Muscle of leg (tissue), 11 donors: ENCODE measurements around the gene GOSR2. TPM values are rescaled to one million over a fixed set of nuclear protein-coding genes. Genes with fewer than 3 reads are reported as not detected.
"Not testable (repeated sequence)": the region's sequence is repeated elsewhere in the genome, so short reads cannot be mapped to it uniquely, and the experiment has no call there.

Source experiments
- DNase-seq: peaks from one replicate; pipeline ENCODE4 v3.0.0; 2013
- H3K27ac ChIP-seq: one replicate; pipeline ENCODE4 v1.5.1; 2013; ENCODE audit warnings: mild to moderate bottlenecking, low read length, control low read depth
- H3K27me3 ChIP-seq: one replicate; pipeline ENCODE4 v1.6.1; 2013; ENCODE audit warnings: low read length; ENCODE audit not compliant: control insufficient read depth, insufficient read depth
- H3K36me3 ChIP-seq: one replicate; pipeline ENCODE4 v1.6.1; 2013; ENCODE audit warnings: low read length; ENCODE audit not compliant: control insufficient read depth, insufficient read depth
- H3K4me1 ChIP-seq: one replicate; pipeline ENCODE4 v1.6.1; 2013; ENCODE audit warnings: low read length; ENCODE audit not compliant: control insufficient read depth, insufficient read depth
- H3K4me3 ChIP-seq: one replicate; pipeline ENCODE4 v1.5.1; 2013; ENCODE audit warnings: low read length, control low read depth
- H3K9me3 ChIP-seq: replicated peaks from 2 replicates; pipeline ENCODE4 v1.6.1; 2013; ENCODE audit warnings: low read depth, low read length; ENCODE audit not compliant: control insufficient read depth
- WGBS: methylation state at CpG from one replicate; pipeline ENCODE4 v1.1.5; 2013; ENCODE audit warnings: missing lambda C conversion rate; ENCODE audit not compliant: insufficient coverage; 5-methylcytosine and 5-hydroxymethylcytosine counted together
- polyA plus RNA-seq, 8 donors: library from polyadenylated mRNA; unstranded; fragments of 120-200 nt; gene quantifications; one replicate each; pipeline versions ENCODE4 v1.2.1 to v1.2.3, GENCODE V29; 2013; ENCODE audit warnings: inconsistent platforms in 1 of 8, low replicate concordance in 1 of 8; ENCODE audit not compliant: insufficient read length in 8 of 8, insufficient read depth in 1 of 8
- total RNA-seq: library from RNA; stranded (reverse); fragments of 120-200 nt; gene quantifications from one replicate; pipeline ENCODE4 v1.2.4, GENCODE V29; 2013

GOSR2 gene
- total and polyA plus RNA-seq, 9 donors, result 27.4 to 36.8 (median 29.6) TPM

DNA sequence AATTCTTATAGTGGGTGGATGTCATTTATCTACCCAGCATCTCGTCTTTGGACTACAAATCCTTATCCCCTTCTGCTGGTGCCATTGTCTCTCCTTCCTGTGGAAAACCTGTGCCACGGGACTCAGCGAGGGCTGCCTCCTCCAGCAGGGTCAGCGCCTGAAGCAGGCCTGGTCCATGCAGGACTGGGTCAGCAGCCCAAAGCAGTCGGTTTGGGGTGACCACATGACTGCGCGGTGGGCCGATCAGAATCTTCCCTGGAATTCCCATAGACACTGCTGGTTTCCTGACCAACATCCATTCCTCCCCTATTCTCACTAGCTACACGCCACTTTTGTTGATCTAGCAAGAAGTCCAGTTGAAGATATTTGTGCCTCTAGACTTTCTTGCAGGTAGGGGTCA, 29.2 kb downstream of the GOSR2 start:
- Histone ChIP-seq H3K4me3 (no peak overlapping the region), H3K27ac (no peak overlapping the region), H3K9me3 (no peaks in the 10 kb centered on the region), H3K27me3 (peaks cover 10% of the 10 kb centered on the region), H3K36me3 (no peaks in the 10 kb centered on the region), H3K4me1 (peaks cover 6% of the 10 kb centered on the region)
- WGBS, result 78% methylated on average over 8 of the region's 9 CpGs
- DNase-seq, result no peak

DNA sequence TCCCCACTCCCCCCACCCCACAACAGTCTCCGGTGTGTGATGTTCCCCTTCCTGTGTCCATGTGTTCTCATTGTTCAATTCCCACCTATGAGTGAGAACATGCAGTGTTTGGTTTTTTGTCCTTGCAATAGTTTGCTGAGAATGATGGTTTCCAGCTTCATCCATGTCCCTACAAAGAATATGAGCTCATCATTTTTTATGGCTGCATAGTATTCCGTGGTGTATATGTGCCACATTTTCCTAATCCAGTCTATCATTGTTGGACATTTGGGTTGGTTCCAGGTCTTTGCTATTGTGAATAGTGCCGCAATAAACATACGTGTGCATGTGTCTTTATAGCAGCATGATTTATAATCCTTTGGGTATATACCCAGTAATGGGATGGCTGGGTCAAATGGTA, 30.2 kb downstream of the GOSR2 start:
- H3K27me3 ChIP-seq, H3K4me1 ChIP-seq, H3K27ac ChIP-seq, H3K36me3 ChIP-seq, H3K9me3 ChIP-seq, H3K4me3 ChIP-seq, DNase-seq: not testable (repeated sequence)
- no CpG with 5 or more reads among the region's 4 CpGs for WGBS

DNA sequence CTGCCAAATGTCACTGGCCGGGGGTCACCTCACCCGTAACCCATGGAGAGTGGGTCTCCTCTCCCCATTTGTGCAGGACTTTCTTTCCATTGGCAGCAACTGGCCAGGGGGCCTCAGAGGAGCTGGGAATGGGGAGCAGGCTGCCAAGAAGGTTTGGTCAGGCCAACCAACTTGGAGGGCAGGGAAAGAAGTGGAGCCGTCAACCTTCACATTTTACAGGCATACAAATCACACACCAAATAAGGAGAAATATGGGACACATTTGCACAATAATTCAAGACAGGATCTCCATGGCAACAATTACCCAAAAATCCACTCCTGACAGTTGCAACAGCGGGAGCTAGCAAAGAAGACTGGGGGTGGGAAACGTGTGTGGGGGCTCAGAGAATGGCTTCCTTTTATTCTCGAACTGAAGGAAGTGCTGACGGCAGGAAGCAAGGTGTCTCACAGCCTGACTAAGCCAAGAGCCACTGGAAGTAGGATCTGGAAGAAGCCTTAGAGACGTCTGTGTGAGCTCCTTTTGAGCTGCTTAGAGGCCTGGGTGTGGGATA, 35.2 kb downstream of the GOSR2 start:
- H3K9me3 ChIP-seq, result no peaks in the 10 kb centered on the region
- H3K4me1 ChIP-seq, result no peaks in the 10 kb centered on the region
- no peak overlapping the region for H3K4me3 ChIP-seq
- H3K27ac ChIP-seq, result no peak overlapping the region
- no peak for DNase-seq
- no peaks in the 10 kb centered on the region for H3K36me3 ChIP-seq
- H3K27me3 ChIP-seq, result no peaks in the 10 kb centered on the region
- WGBS, result 21% methylated on average over 5 of the region's 8 CpGs

GRCh38 chr17:46960152-46960551, 37.2 kb downstream of the GOSR2 start:
- DNase-seq, result no peak
- Histone ChIP-seq H3K9me3 (no peaks in the 10 kb centered on the region), H3K27ac (no peak overlapping the region), H3K4me3 (no peak overlapping the region), H3K27me3 (no peaks in the 10 kb centered on the region), H3K4me1 (no peaks in the 10 kb centered on the region), H3K36me3 (no peaks in the 10 kb centered on the region)
- 40% methylated on average over 1 of the region's 2 CpGs for WGBS

DNA sequence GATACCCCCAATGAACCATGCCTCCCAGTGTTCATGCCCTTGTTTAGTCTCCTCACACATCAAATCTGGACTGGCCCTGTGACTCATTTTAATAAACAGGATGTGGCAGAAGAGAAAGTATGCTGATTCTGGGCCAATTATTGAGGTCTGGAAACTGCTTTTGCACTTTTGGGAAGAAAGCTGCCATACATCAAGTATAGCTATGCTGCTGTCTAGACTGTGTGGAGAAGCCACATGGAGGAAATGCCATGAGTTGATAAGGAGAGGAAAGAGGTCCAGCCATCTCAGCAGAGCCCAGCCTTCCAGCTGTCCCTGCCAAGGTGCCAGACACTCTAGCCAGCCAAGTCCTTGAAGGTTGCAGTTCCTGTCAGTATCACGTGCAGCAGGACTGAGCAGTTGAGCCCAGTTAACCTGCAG, 39.4 kb downstream of the GOSR2 start:
- H3K4me3 ChIP-seq, result no peak overlapping the region
- no peaks in the 10 kb centered on the region for H3K36me3 ChIP-seq
- no peak for DNase-seq
- H3K27ac ChIP-seq, result no peak overlapping the region
- no peaks in the 10 kb centered on the region for H3K9me3 ChIP-seq
- H3K4me1 ChIP-seq, result no peaks in the 10 kb centered on the region
- 60% methylated on average over 1 of the region's 1 CpG for WGBS
- H3K27me3 ChIP-seq, result no peaks in the 10 kb centered on the region

DNA sequence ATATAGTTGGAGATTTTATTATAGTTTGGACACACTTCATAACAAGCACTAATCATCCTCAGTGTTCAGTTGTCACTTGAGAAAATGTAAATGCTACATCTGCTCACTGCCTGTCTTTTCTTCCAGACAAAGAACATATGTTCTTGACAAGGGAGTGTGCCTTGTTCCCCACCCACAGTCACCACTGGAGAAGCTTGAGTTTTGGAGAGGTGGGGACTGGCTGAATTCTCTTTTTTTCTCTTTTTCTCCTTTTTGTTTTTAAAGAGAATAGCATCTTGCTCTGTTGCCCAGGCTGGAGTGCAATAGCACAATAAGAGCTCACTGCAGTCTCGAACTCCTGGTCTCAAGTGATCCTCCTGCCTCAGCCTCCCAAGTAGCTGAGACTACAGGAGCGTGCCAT, 40.6 kb downstream of the GOSR2 start:
- no peak overlapping the region for H3K4me3 ChIP-seq
- H3K36me3 ChIP-seq, result no peaks in the 10 kb centered on the region
- no peaks in the 10 kb centered on the region for H3K9me3 ChIP-seq
- no peaks in the 10 kb centered on the region for H3K4me1 ChIP-seq
- DNase-seq, result no peak
- no peaks in the 10 kb centered on the region for H3K27me3 ChIP-seq
- no CpG with 5 or more reads among the region's 2 CpGs for WGBS
- H3K27ac ChIP-seq, result no peak overlapping the region

GRCh38 chr17:46964315-46965265, 41.6 kb downstream of the GOSR2 start:
- Histone ChIP-seq H3K4me1 (no peaks in the 10 kb centered on the region), H3K27ac (no peak overlapping the region), H3K36me3 (no peaks in the 10 kb centered on the region), H3K27me3 (no peaks in the 10 kb centered on the region), H3K4me3 (no peak overlapping the region), H3K9me3 (no peaks in the 10 kb centered on the region)
- no peak for DNase-seq
- WGBS, result 64% methylated on average over 7 of the region's 9 CpGs

DNA sequence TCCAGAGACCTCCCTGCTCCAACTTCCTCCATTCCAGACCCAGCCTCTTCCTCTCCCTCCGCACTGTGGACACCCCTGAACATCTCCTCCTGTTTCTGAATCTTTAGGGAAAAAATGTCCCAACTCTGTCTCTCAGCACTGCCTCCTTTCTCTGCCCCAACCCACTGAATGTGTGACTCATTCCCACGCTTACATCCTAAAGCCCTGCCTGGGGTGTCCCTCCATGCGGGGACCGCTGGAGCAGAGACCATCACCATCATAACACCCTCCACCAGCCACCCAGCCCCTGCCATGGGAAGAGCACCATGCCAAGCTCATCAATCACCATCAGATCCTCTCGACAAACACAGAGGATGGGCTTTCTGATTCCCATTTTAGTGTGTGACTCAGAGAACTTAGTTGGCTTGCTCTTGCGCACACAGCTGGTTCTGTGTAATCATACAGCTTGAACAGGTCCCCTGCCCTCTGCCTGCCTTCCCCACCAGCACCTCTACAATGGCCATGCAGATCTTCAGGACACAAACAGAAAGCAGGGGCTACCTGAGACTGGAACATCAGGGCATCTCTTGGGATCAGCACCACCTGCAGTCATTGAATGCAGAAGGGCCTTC, 45.4 kb downstream of the GOSR2 start:
- no peak overlapping the region for H3K4me3 ChIP-seq
- peaks cover 2% of the 10 kb centered on the region for H3K27me3 ChIP-seq
- no peak overlapping the region for H3K27ac ChIP-seq
- no peak for DNase-seq
- no peaks in the 10 kb centered on the region for H3K9me3 ChIP-seq
- no peaks in the 10 kb centered on the region for H3K36me3 ChIP-seq
- WGBS, result 76% methylated on average over 4 of the region's 6 CpGs
- H3K4me1 ChIP-seq, result no peaks in the 10 kb centered on the region

DNA sequence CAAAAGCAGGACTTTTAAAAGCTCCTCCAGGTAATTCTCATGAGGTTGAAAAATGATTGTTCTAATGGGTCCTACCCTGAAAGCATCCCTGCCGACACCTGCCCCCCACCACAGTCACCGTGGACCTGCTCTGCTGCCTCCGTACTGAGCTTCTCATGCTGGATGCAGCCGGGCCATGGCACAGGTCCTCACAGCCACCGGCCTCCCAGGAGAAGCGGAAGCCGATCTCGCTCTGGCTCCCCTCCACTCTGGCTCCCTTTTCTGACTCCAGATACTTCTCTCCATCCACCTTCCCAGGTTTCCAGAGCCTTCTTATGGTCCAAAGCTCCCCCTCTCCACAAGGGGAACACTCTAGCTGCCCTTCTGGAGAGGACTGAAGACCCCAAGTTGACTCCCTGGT, 45.9 kb downstream of the GOSR2 start:
- Histone ChIP-seq H3K36me3 (no peaks in the 10 kb centered on the region), H3K27me3 (peaks cover 4% of the 10 kb centered on the region), H3K9me3 (no peaks in the 10 kb centered on the region), H3K4me3 (no peak overlapping the region), H3K27ac (no peak overlapping the region), H3K4me1 (no peaks in the 10 kb centered on the region)
- 81% methylated on average over 8 of the region's 8 CpGs for WGBS
- no peak for DNase-seq

GRCh38 chr17:46971647-46972300, 48.8 kb downstream of the GOSR2 start:
- 86% methylated on average over 2 of the region's 10 CpGs for whole genome bisulfite sequencing
- H3K36me3 ChIP-seq, result no peaks in the 10 kb centered on the region
- DNase-seq, result no peak
- H3K4me3 ChIP-seq, result no peak overlapping the region
- no peaks in the 10 kb centered on the region for H3K4me1 ChIP-seq
- no peak overlapping the region for H3K27ac ChIP-seq
- no peaks in the 10 kb centered on the region for H3K9me3 ChIP-seq
- H3K27me3 ChIP-seq, result peaks cover 16% of the 10 kb centered on the region
